SU-DHL-6 (cell line): ENCODE measurements around the gene ZNF200.

Experiments
- H2AFZ ChIP-seq: fragments of 200-600 bp; sonication (generic); 2 replicates; pipeline ENCODE4 v1.6.1; 2014; ENCODE audit warnings: low read depth, mild to moderate bottlenecking, moderate library complexity, mixed read lengths, antibody characterized with exemption, low read length; ENCODE audit not compliant: severe bottlenecking
- H3F3A ChIP-seq: fragments of 200-600 bp; shearing (Covaris generic); 2 replicates; pipeline ENCODE4 v1.6.0; 2016; ENCODE audit warnings: antibody characterized with exemption, mild to moderate bottlenecking; ENCODE audit not compliant: insufficient read depth
- H3K27ac ChIP-seq: fragments of 200-600 bp; sonication (generic); 2 replicates; pipeline ENCODE4 v1.5.1; 2016; ENCODE audit warnings: low read depth, mild to moderate bottlenecking, low read length, moderate library complexity, mixed read lengths
- H3K27me3 ChIP-seq: fragments of 200-600 bp; sonication (generic), shearing (Covaris generic); 2 replicates; pipeline ENCODE4 v1.6.0; 2014; ENCODE audit warnings: mild to moderate bottlenecking, low read length
- H3K36me3 ChIP-seq: fragments of 200-600 bp; sonication (generic); 2 replicates; pipeline ENCODE4 v1.6.1; 2014; ENCODE audit warnings: mild to moderate bottlenecking, low read length, mixed read lengths
- H3K4me2 ChIP-seq: fragments of 300-600, 200-600 bp; shearing (Covaris generic), sonication (generic); 2 replicates; pipeline ENCODE4 v1.6.0; 2014; ENCODE audit warnings: low read length, low read depth, mild to moderate bottlenecking; ENCODE audit not compliant: poor library complexity, severe bottlenecking
- H3K4me3 ChIP-seq: fragments of 200-600 bp; sonication (generic); 2 replicates; pipeline ENCODE4 v1.5.1; 2014; ENCODE audit warnings: antibody characterized with exemption, low read length, mild to moderate bottlenecking, mixed read lengths; ENCODE audit not compliant: insufficient read depth, poor library complexity, severe bottlenecking
- H3K79me2 ChIP-seq: fragments of 200-600 bp; sonication (generic); 2 replicates; pipeline ENCODE4 v1.6.1; 2014; ENCODE audit warnings: mild to moderate bottlenecking, low read length, moderate library complexity; ENCODE audit not compliant: insufficient read depth
- H3K9ac ChIP-seq: fragments of 200-600 bp; sonication (generic); 2 replicates; pipeline ENCODE4 v1.7.0; 2014; ENCODE audit warnings: mild to moderate bottlenecking, low read length
- H3K9me2 ChIP-seq: fragments of 200-600 bp; sonication (generic); replicated peaks from 2 replicates; pipeline ENCODE4 v1.6.1; 2014; ENCODE audit warnings: low read length; ENCODE audit not compliant: insufficient read depth
- H3K9me3 ChIP-seq: fragments of 200-600 bp; sonication (generic); 2 replicates; pipeline ENCODE4 v1.6.1; 2014; ENCODE audit warnings: low read length, mixed read lengths; ENCODE audit not compliant: insufficient read depth
- H4K20me1 ChIP-seq: fragments of 200-600 bp; sonication (generic); 2 replicates; pipeline ENCODE4 v1.6.1; 2014; ENCODE audit warnings: low read depth, mild to moderate bottlenecking, antibody characterized with exemption, low read length, moderate library complexity, mixed read lengths
- EZH2phosphoT487 ChIP-seq: fragments of 200-600 bp; sonication (generic), shearing (Covaris generic); conservative IDR thresholded peaks from 2 replicates; pipeline ENCODE4 v1.6.1; 2018; ENCODE audit warnings: mild to moderate bottlenecking, antibody characterized with exemption, low read length, moderate library complexity, mixed read lengths
- TF ChIP-seq, protein P1 (sequence below): fragments of 200-600 bp; sonication (generic); IDR thresholded peaks from one replicate; pipeline ENCODE4 v1.5.1; 2017; ENCODE audit warnings: antibody characterized with exemption, mild to moderate bottlenecking, low read length, moderate library complexity; ENCODE audit not compliant: insufficient read depth, poor library complexity, severe bottlenecking

Gene ZNF200

DNA sequence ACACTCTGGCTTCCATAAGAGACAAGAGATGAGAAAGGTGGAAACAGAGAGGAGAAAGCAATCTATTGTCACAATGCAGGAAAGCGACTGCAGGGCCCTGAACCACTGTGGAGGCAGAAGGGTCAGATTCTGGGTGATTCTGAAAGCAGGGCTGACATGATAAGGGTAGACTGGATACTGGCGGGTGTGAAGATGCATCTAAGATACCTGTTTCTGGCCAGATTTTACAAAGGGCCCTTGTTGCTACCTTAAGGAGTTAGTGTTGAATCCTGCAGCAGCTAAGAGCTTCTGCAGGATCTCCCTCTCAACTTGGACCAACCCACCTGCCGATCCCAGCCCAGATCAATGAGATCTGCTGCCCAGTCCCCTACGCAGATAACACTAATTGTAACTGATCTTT, 27.6 kb upstream of the ZNF200 start:
- Histone ChIP-seq H3K9me2 (no peaks in the 10 kb centered on the region), H3K79me2 (no peaks in the 10 kb centered on the region), H3K27me3 (no peaks in the 10 kb centered on the region), H3K4me2 (no peak overlapping the region), H4K20me1 (no peaks in the 10 kb centered on the region), H3K36me3 (no peaks in the 10 kb centered on the region), H3F3A (peaks cover 9% of the 10 kb centered on the region), H2AFZ (no peak overlapping the region), H3K27ac (no peak overlapping the region), H3K4me3 (no peak overlapping the region), H3K9me3 (no peaks in the 10 kb centered on the region), H3K9ac (no peak overlapping the region)
- TF ChIP-seq, protein P1, sequence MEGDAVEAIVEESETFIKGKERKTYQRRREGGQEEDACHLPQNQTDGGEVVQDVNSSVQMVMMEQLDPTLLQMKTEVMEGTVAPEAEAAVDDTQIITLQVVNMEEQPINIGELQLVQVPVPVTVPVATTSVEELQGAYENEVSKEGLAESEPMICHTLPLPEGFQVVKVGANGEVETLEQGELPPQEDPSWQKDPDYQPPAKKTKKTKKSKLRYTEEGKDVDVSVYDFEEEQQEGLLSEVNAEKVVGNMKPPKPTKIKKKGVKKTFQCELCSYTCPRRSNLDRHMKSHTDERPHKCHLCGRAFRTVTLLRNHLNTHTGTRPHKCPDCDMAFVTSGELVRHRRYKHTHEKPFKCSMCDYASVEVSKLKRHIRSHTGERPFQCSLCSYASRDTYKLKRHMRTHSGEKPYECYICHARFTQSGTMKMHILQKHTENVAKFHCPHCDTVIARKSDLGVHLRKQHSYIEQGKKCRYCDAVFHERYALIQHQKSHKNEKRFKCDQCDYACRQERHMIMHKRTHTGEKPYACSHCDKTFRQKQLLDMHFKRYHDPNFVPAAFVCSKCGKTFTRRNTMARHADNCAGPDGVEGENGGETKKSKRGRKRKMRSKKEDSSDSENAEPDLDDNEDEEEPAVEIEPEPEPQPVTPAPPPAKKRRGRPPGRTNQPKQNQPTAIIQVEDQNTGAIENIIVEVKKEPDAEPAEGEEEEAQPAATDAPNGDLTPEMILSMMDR, result no peak
- no peak for TF ChIP-seq EZH2phosphoT487

DNA sequence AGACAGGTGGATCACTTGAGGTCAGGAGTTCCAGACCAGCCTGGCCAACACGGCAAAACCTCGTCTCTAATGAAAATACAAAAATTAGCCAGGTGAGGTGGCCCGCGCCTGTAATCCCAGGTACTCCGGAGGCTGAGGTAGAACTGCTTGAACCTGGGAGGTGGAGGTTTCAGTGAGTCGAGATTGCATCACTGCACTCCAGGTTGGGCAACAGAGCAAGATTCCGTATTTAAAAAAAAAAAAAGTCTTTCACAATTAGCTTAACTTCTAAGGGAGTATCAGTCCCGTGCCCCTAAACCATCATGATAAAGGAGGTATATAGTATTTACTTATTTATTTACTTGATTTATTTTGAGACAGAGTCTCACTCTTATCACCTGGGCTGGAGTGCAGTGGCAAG, 24.9 kb upstream of the ZNF200 start:
- no peaks in the 10 kb centered on the region for H3K27me3 ChIP-seq
- H3K27ac ChIP-seq, result no peak overlapping the region
- H3K9me2 ChIP-seq, result no peaks in the 10 kb centered on the region
- no peaks in the 10 kb centered on the region for H4K20me1 ChIP-seq
- no peaks in the 10 kb centered on the region for H3K79me2 ChIP-seq
- no peak overlapping the region for H3K9ac ChIP-seq
- H3K4me2 ChIP-seq, result no peak overlapping the region
- no peaks in the 10 kb centered on the region for H3K36me3 ChIP-seq
- no peaks in the 10 kb centered on the region for H3K9me3 ChIP-seq
- TF ChIP-seq, protein P1, result no peak
- TF ChIP-seq EZH2phosphoT487, result no peak
- no peak overlapping the region for H3K4me3 ChIP-seq
- H3F3A ChIP-seq, result peaks cover 9% of the 10 kb centered on the region
- H2AFZ ChIP-seq, result no peak overlapping the region

- H3K9me3 ChIP-seq, result no peaks in the 10 kb centered on the region
- H3K9ac ChIP-seq, result no peak overlapping the region
- no peaks in the 10 kb centered on the region for H3K9me2 ChIP-seq
- H2AFZ ChIP-seq, result no peak overlapping the region
- no peaks in the 10 kb centered on the region for H3K36me3 ChIP-seq
- no peaks in the 10 kb centered on the region for H3K27me3 ChIP-seq
- H3K4me2 ChIP-seq, result no peak overlapping the region
- no peak overlapping the region for H3K27ac ChIP-seq
- no peaks in the 10 kb centered on the region for H4K20me1 ChIP-seq
- TF ChIP-seq EZH2phosphoT487, result no peak
- TF ChIP-seq, protein P1, result no peak
- H3K4me3 ChIP-seq, result no peak overlapping the region
- H3F3A ChIP-seq, result no peaks in the 10 kb centered on the region
- H3K79me2 ChIP-seq, result no peaks in the 10 kb centered on the region
These were observed 22.0 kb upstream of the ZNF200 start for GRCh38 chr16:3256866-3257465.
